GM12878 (cell line): ENCODE results near the gene DPH1. TPM values are rescaled to one million over a fixed set of nuclear protein-coding genes. Genes with fewer than 3 reads are reported as not detected.

Experiments
- ATAC-seq: fragments of 200-7000 bp; cut with Tn5 transposase; 3 replicates; pipeline ENCODE4 v1.9.1; 2020; ENCODE audit warnings: mild to moderate bottlenecking, moderate library complexity
- BruUV-seq: library from RNA; stranded (reverse); fragments of 400-500 nt; replicated peaks from 2 replicates; lab custom pipeline; 2021; lab: Mats Ljungman, UMichigan
- CTCF ChIA-PET: fragments of 300-600 bp; sonication (Branson Sonifier 250); formaldehyde crosslinking; extraction: SDS; loops from one replicate; lab custom pipeline; 2021; ENCODE audit warnings: inconsistent platforms; lab: Yijun Ruan, JAX
- POLR2A ChIA-PET: fragments of 350-600 bp; formaldehyde crosslinking; extraction: SDS; loops from one replicate; lab custom pipeline; 2021; ENCODE audit warnings: inconsistent platforms; lab: Charles Lee
- RAD21 ChIA-PET: fragments of 300-600 bp; sonication (Branson Sonifier 250); formaldehyde crosslinking; loops from one replicate; lab custom pipeline; 2023; ENCODE audit warnings: antibody characterized with exemption; ENCODE audit not compliant: unreplicated experiment; lab: Charles Lee
- SMC1A ChIA-PET: fragments of 300-600 bp; sonication (Branson Sonifier 250); formaldehyde crosslinking; loops from one replicate; lab custom pipeline; 2023; ENCODE audit not compliant: unreplicated experiment, uncharacterized antibody; lab: Charles Lee
- DNase-seq: peaks from one replicate; pipeline ENCODE4 v3.0.0-alpha.2; 2011; ENCODE audit warnings: low read depth, low spot score
- FAIRE-seq: peaks from 3 replicates; lab custom pipeline; 2011; peaks lifted over from hg19 to GRCh38; lab: Jason Lieb, UNC
- H2AFZ ChIP-seq: 2 replicates; pipeline ENCODE4 v1.6.0; 2011; ENCODE audit warnings: low read depth, low read length, control low read depth; ENCODE audit not compliant: control insufficient read depth
- H3K27ac ChIP-seq: 2 replicates; pipeline ENCODE4 v1.5.1; 2011; ENCODE audit warnings: control low read depth; ENCODE audit not compliant: control insufficient read depth, insufficient read depth
- H3K27me3 ChIP-seq, 2 experiments: replicated peaks in 1 of 2; 2 replicates each; pipeline versions ENCODE4 v1.6.0 to v1.6.1; 2011; ENCODE audit warnings: low read length in 1 of 2; ENCODE audit not compliant: control insufficient read depth in 2 of 2, insufficient read depth in 2 of 2
- H3K36me3 ChIP-seq, 2 experiments: 2 replicates each; pipeline ENCODE4 v1.5.1; 2011; ENCODE audit warnings: low read length in 1 of 2; ENCODE audit not compliant: control insufficient read depth in 2 of 2, insufficient read depth in 2 of 2
- H3K4me1 ChIP-seq: 2 replicates; pipeline ENCODE4 v1.6.1; 2011; ENCODE audit warnings: mild to moderate bottlenecking, low read length, moderate library complexity, mixed read lengths; ENCODE audit not compliant: control insufficient read depth, insufficient read depth
- H3K4me2 ChIP-seq: 2 replicates; pipeline ENCODE4 v1.6.0; 2011; ENCODE audit warnings: control low read depth; ENCODE audit not compliant: control insufficient read depth, insufficient read depth
- H3K4me3 ChIP-seq: fragments of 200-600 bp; sonication (generic); 2 replicates; pipeline ENCODE4 v1.5.1; 2016
- H3K79me2 ChIP-seq: 2 replicates; pipeline ENCODE4 v1.6.0; 2011; ENCODE audit warnings: low read length; ENCODE audit not compliant: control insufficient read depth, insufficient read depth
- H3K9ac ChIP-seq: 2 replicates; pipeline ENCODE4 v1.8.0; 2011; ENCODE audit warnings: low read length, control low read depth, mixed read lengths; ENCODE audit not compliant: control insufficient read depth, insufficient read depth
- H3K9me3 ChIP-seq: replicated peaks from 3 replicates; pipeline ENCODE4 v1.5.1; 2011; ENCODE audit warnings: mild to moderate bottlenecking, low read length; ENCODE audit not compliant: control insufficient read depth, insufficient read depth
- H4K20me1 ChIP-seq: 2 replicates; pipeline ENCODE4 v1.6.0; 2011; ENCODE audit not compliant: control insufficient read depth, insufficient read depth
- ASH2L ChIP-seq: fragments of 300-600, 200-600 bp; sonication (generic); IDR thresholded peaks from 2 replicates; pipeline ENCODE4 v1.6.1; 2017; ENCODE audit warnings: low read depth, mild to moderate bottlenecking, borderline replicate concordance
- BCL3 ChIP-seq: IDR thresholded peaks from 2 replicates; pipeline ENCODE4 v1.6.1; 2011; ENCODE audit warnings: borderline replicate concordance, low read depth, mild to moderate bottlenecking, moderate library complexity, low read length; ENCODE audit not compliant: insufficient read depth, poor library complexity, severe bottlenecking
- BMI1 ChIP-seq: fragments of 450-650 bp; IDR thresholded peaks from 2 replicates; pipeline ENCODE4 v1.6.1; 2016; ENCODE audit warnings: mild to moderate bottlenecking, moderate library complexity, borderline replicate concordance
- CREM ChIP-seq: IDR thresholded peaks from 2 replicates; pipeline ENCODE4 v1.6.1; 2014; ENCODE audit warnings: antibody characterized with exemption, low read depth
- ETV6 ChIP-seq, 2 experiments: fragments of 450-650 bp in 1 of 2; IDR thresholded peaks in 1 of 2; conservative IDR thresholded peaks in 1 of 2; 2 replicates each; pipeline ENCODE4 v1.6.1; 2014; ENCODE audit warnings: antibody characterized with exemption in 1 of 2, borderline replicate concordance in 1 of 2, low read depth in 1 of 2, mild to moderate bottlenecking in 1 of 2, moderate library complexity in 1 of 2
- MXI1 ChIP-seq: fragments of 150-350 bp; IDR thresholded peaks from 2 replicates; pipeline ENCODE4 v1.6.1; 2011; ENCODE audit warnings: low read depth, mild to moderate bottlenecking, inconsistent platforms, low read length, improper control_type of control experiment
- MYC ChIP-seq: IDR thresholded peaks from 2 replicates; pipeline ENCODE4 v1.6.1; 2011; ENCODE audit warnings: mild to moderate bottlenecking, low read length, moderate library complexity, inconsistent platforms; ENCODE audit not compliant: insufficient read depth, insufficient replicate concordance, insufficient read length, severe bottlenecking
- NFYA ChIP-seq: IDR thresholded peaks from 2 replicates; pipeline ENCODE4 v1.6.1; 2011; ENCODE audit warnings: low read depth, mild to moderate bottlenecking, low read length, improper control_type of control experiment, borderline replicate concordance
- PML ChIP-seq: IDR thresholded peaks from 2 replicates; pipeline ENCODE4 v1.6.1; 2012; ENCODE audit warnings: low read length, inconsistent platforms
- TCF12 ChIP-seq: IDR thresholded peaks from 2 replicates; pipeline ENCODE4 v1.6.1; 2011; ENCODE audit warnings: low read depth, mild to moderate bottlenecking, low read length
- YY1 ChIP-seq: IDR thresholded peaks from 2 replicates; pipeline ENCODE4 v1.6.1; 2011; ENCODE audit warnings: low read depth, mild to moderate bottlenecking, low read length
- WGBS: methylation state at CpG from one replicate; pipeline ENCODE4 v1.1.6; 2016; ENCODE audit warnings: low lambda C conversion rate; ENCODE audit not compliant: insufficient replicate concordance, insufficient coverage; ENCODE audit errors: missing lambda C conversion rate; 5-methylcytosine and 5-hydroxymethylcytosine counted together
- in situ Hi-C: fragments of 300-500 bp; cut with MboI; formaldehyde crosslinking; loops from 9 replicates; pipeline ENCODE4 v1.14.3; 2018; ENCODE audit warnings: mixed read lengths
- intact Hi-C: fragments of 100-400 bp; cut with micrococcal nuclease; formaldehyde crosslinking; loops from one replicate; pipeline ENCODE4 v1.14.2; 2022; ENCODE audit not compliant: unreplicated experiment
- polyA plus RNA-seq, 11 experiments: library from polyadenylated mRNA; depleted of rRNA in 4 of 11; unstranded in 6 of 11; stranded (reverse) in 5 of 11; fragments of >200 nt; fragmentation: Nextera tagmentation in 4 of 11; fragmentation: Illumina TruSeq in 1 of 11; extraction: Ambion mirVana in 4 of 11; extraction: Trizol in 1 of 11; gene quantifications; 1 replicate in 1 of 11; 2 replicates in 10 of 11; pipeline versions ENCODE4 v1.2.1 to v1.2.3, GENCODE V29; 2011 to 2016; ENCODE audit warnings: inconsistent platforms in 2 of 11, missing spikeins in 2 of 11, low read depth in 1 of 11
- total RNA-seq, 4 experiments: library from RNA; depleted of rRNA in 3 of 4; stranded (reverse); fragments of >200 nt in 3 of 4; fragmentation: Illumina TruSeq in 1 of 4; extraction: Trizol in 1 of 4; gene quantifications; 2 replicates each; pipeline versions ENCODE4 v1.2.1 to v1.2.3, GENCODE V29; 2013 to 2021

DPH1 gene
- total and polyA plus RNA-seq, 10 of the 15 experiments (the other 5 are each of a cell fraction or from before 2014, with no cell fraction given): 0.29 to 33.6 (median 20.2) TPM

GRCh38 chr17:2040942-2041560, 11.1 kb downstream of the DPH1 start:
- 60% methylated on average over 12 of the region's 16 CpGs for WGBS
- SMC1A ChIA-PET: interaction anchor here (0.6 to 1.2 kb wide), 3 partner anchors 132 to 293 kb away, joined by 3 to 5 read pairs (median 4); no protein-coding TSS in a partner anchor
- peaks cover 13% of the 10 kb centered on the region for H3K79me2 ChIP-seq
- H2AFZ ChIP-seq: peak overlapping the region; percentile 76
- peaks cover 16% of the 10 kb centered on the region for H3K4me1 ChIP-seq
- H3K27ac ChIP-seq: no peak overlapping the region
- H3K27me3 ChIP-seq: no peaks in the 10 kb centered on the region
- BruUV-seq: no TSS peak
- POLR2A ChIA-PET: no interaction called here
- CTCF ChIA-PET: interaction anchor here (0.8 to 1.6 kb wide), 5 partner anchors 9 to 324 kb away, joined by 3 to 5 read pairs (median 3); no protein-coding TSS in a partner anchor
- intact Hi-C loops (loop anchor here (5.0 kb wide), 1 partner anchor 319 kb away; the partner anchor contains the start of gene WDR81), in situ Hi-C loops (no loop called here)
- no peak for TF ChIP-seq ASH2L
- DNase-seq: no peak
- no peak for ATAC-seq
- no peaks in the 10 kb centered on the region for H3K9me3 ChIP-seq
- H3K4me3 ChIP-seq: peak overlapping the region; percentile 93
- H4K20me1 ChIP-seq: no peaks in the 10 kb centered on the region
- no peak overlapping the region for H3K9ac ChIP-seq
- H3K4me2 ChIP-seq: peak overlapping the region; percentile 97
- no peak for FAIRE-seq
- H3K36me3 ChIP-seq: peaks cover 5 to 7% of the 10 kb centered on the region in 2 experiments
- RAD21 ChIA-PET: interaction anchor here (1.3 kb wide), 2 partner anchors 10 to 204 kb away, joined by 3 read pairs; no protein-coding TSS in a partner anchor

GRCh38 chr17:2041561-2042389, 11.8 kb downstream of the DPH1 start, which contains the start of gene OVCA2:
Gene OVCA2 (plus strand): TSS chr17:2042022. CDS start chr17:2042048, 26 bp downstream.
- Histone ChIP-seq H3K9ac (peak within 1 kb of the TSS; percentile 91), H3K27me3 (no peaks in the 10 kb centered on the region), H2AFZ (peak within 1 kb of the TSS; percentile 76), H3K9me3 (no peaks in the 10 kb centered on the region), H4K20me1 (no peaks in the 10 kb centered on the region), H3K27ac (peak within 1 kb of the TSS; percentile 82), H3K79me2 (peaks cover 13% of the 10 kb centered on the region), H3K4me2 (peak within 1 kb of the TSS; percentile 97), H3K4me1 (peaks cover 16% of the 10 kb centered on the region), H3K4me3 (peak within 1 kb of the TSS; percentile 93), H3K36me3 (peaks cover 0 to 2% of the 10 kb centered on the region in 2 experiments)
- in situ Hi-C loops (no loop called here), intact Hi-C loops (loop anchor here (5.0 kb wide), 1 partner anchor 319 kb away; the partner anchor contains the start of gene WDR81)
- FAIRE-seq (peak; percentile 98), ATAC-seq (peak; percentile 97), DNase-seq (peak; percentile 77)
- CTCF ChIA-PET: interaction anchor here (0.8 to 1.6 kb wide), 3 partner anchors 10 to 325 kb away, joined by 3 to 5 read pairs (median 3); no protein-coding TSS in a partner anchor
- no TSS peak for BruUV-seq
- RAD21 ChIA-PET: interaction anchor here (1.3 kb wide), 1 partner anchor 203 kb away, joined by 3 read pairs; no protein-coding TSS in a partner anchor
- POLR2A ChIA-PET: no interaction called here
- SMC1A ChIA-PET: interaction anchor here (0.6 to 1.2 kb wide), 2 partner anchors 133 to 294 kb away, joined by 3 to 5 read pairs; no protein-coding TSS in a partner anchor
- 1% methylated on average over 67 of the region's 93 CpGs for WGBS
- TF ChIP-seq ETV6 (conservative IDR thresholded peaks at IDR 0.05 in 1 of 2, IDR thresholded peaks at IDR 0.05 in 1 of 2; ENCODE audit: borderline replicate concordance in 1 of 2, low read depth in 1 of 2): peak in 1 of 2 experiments; percentile 70; a peak in 1 of 4 replicates
- TF ChIP-seq YY1: peak; percentile 98
- peak; percentile 85 for TF ChIP-seq CREM
- TF ChIP-seq MYC: no peak
- TF ChIP-seq MXI1: peak; percentile 97
- TF ChIP-seq BCL3: peak; percentile 88
- 0 out of 2 replicates have a peak, but pooled peaks have one; percentile 39 for TF ChIP-seq TCF12
- TF ChIP-seq BMI1: peak; percentile 100
- TF ChIP-seq ASH2L: no peak
- no peak for TF ChIP-seq NFYA
- peak; percentile 76; the same call in 1 of the 2 replicates for TF ChIP-seq PML
